ENCODE measurements around the gene PTPRF.

GRCh38 chr1:43625063-43625780, 94.5 kb downstream of the PTPRF start:
- TF ChIP-seq EP300 (IDR thresholded peaks at IDR 0.05): no peak
- TF ChIP-seq, protein P1, sequence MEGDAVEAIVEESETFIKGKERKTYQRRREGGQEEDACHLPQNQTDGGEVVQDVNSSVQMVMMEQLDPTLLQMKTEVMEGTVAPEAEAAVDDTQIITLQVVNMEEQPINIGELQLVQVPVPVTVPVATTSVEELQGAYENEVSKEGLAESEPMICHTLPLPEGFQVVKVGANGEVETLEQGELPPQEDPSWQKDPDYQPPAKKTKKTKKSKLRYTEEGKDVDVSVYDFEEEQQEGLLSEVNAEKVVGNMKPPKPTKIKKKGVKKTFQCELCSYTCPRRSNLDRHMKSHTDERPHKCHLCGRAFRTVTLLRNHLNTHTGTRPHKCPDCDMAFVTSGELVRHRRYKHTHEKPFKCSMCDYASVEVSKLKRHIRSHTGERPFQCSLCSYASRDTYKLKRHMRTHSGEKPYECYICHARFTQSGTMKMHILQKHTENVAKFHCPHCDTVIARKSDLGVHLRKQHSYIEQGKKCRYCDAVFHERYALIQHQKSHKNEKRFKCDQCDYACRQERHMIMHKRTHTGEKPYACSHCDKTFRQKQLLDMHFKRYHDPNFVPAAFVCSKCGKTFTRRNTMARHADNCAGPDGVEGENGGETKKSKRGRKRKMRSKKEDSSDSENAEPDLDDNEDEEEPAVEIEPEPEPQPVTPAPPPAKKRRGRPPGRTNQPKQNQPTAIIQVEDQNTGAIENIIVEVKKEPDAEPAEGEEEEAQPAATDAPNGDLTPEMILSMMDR (IDR thresholded peaks at IDR 0.05): no peak

Measured in ovary (tissue), 3 donors.